Measurements from ENCODE around the gene MEIKIN.

- no peak for TF ChIP-seq YY1 (IDR thresholded peaks at IDR 0.05; ENCODE audit: insufficient read depth, insufficient read length)
- no peak for TF ChIP-seq SUZ12 (IDR thresholded peaks at IDR 0.05; ENCODE audit: extremely low read depth, insufficient read depth, insufficient read length)
These were observed 148.4 kb downstream of the MEIKIN start, which contains the start of gene FNIP1 for GRCh38 chr5:131796793-131797693.

Measured in NT2/D1 (cell line).